ENCODE data around the gene TNRC18. TPM values are rescaled to one million over a fixed set of nuclear protein-coding genes. Genes with fewer than 3 reads are reported as not detected.
"Not testable (repeated sequence)": the region's sequence is repeated elsewhere in the genome, so short reads cannot be mapped to it uniquely, and the experiment has no call there.

The TNRC18 gene
- total RNA-seq, 1 donor from 2014 or later = 197 TPM

DNA sequence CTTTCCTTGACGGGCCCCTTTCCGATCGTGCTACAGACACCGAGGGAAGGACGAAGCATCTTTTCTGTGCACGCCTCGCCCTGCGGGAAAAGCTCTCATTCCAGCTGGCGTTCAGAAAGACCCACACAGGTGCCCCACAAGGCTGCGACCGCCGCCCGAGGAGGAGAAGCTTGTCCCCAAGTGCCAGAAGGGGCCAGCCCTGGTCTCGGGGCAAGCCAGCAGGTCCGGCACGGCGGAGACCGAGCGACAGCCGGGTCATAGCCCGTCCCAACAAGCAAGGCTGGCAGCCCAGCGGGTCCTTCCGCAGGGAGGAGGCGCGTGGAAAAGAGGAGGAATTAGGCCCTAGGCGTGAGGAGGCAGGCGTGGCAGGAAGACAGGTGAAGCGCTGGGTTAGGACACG, 62.7 kb downstream of the TNRC18 start:
- Mint-ChIP-seq H3K4me3 (ENCODE audit: low read depth) (no peak overlapping the region), H3K4me1 (ENCODE audit: low read depth) (no peaks in the 10 kb centered on the region), H3K27ac (peak overlapping the region; percentile 52), H3K27me3 (no peaks in the 10 kb centered on the region), H3K36me3 (ENCODE audit: insufficient read depth) (peaks cover 34% of the 10 kb centered on the region), H3K9me3 (ENCODE audit: low read depth) (no peaks in the 10 kb centered on the region)
- no peak for TF ChIP-seq CTCF (IDR thresholded peaks at IDR 0.05; ENCODE audit: unreplicated experiment)
- no peak for DNase-seq (ENCODE audit: low spot score, unreplicated experiment)

DNA sequence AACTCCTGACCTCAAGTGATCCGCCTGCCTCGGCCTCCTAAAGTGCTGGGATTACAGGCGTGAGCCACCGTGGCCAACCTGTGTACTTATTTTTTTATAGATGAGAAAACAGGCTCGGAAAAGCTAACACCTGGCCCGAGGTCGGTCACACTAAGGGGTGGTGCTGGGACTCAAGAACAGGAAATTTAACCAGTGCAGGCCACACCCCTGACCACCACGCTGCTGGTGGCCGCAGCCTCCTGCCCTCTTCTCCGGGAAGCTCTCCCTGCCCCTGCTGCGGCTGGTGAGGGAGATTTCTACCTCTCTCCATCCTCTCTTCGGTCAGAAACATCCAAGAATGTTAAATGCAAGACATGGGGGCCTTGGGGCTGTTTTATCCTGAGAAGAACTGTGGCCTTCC, 63.2 kb downstream of the TNRC18 start:
- Mint-ChIP-seq H3K9me3 (ENCODE audit: low read depth) (no peaks in the 10 kb centered on the region), H3K4me1 (ENCODE audit: low read depth) (no peaks in the 10 kb centered on the region), H3K27ac (peak overlapping the region; percentile 52), H3K27me3 (no peaks in the 10 kb centered on the region), H3K36me3 (ENCODE audit: insufficient read depth) (peaks cover 35% of the 10 kb centered on the region), H3K4me3 (ENCODE audit: low read depth) (no peak overlapping the region)
- TF ChIP-seq CTCF (IDR thresholded peaks at IDR 0.05; ENCODE audit: unreplicated experiment) = no peak
- DNase-seq (ENCODE audit: low spot score, unreplicated experiment) = no peak

GRCh38 chr7:5360021-5360420, 63.6 kb downstream of the TNRC18 start:
- not testable (repeated sequence) for H3K4me3 Mint-ChIP-seq (ENCODE audit: low read depth); H3K9me3 Mint-ChIP-seq (ENCODE audit: low read depth); H3K27ac Mint-ChIP-seq; DNase-seq (ENCODE audit: low spot score, unreplicated experiment); H3K4me1 Mint-ChIP-seq (ENCODE audit: low read depth); H3K27me3 Mint-ChIP-seq
- H3K36me3 Mint-ChIP-seq (ENCODE audit: insufficient read depth) = peaks cover 35% of the 10 kb centered on the region

DNA sequence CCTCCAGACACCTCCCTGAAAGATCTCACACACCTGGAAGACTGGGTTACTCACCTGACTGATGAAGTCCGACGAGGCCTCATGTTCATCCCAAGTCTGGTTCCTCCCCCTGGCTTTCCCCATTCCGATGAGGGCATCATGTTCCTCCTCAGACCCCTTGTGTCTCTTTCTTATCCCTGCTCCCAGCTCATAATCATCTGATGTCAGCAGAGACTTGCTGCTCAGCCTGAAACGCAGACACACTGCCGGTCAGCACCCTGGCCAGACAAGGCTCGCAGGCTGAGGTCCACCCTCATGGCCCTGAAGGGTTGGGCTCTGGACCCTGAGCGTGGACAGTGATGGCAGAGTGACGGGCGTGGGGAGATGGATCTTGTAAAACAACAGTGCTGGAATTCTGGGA, 64.3 kb downstream of the TNRC18 start:
- Mint-ChIP-seq H3K36me3 (ENCODE audit: insufficient read depth) (peaks cover 40% of the 10 kb centered on the region), H3K4me1 (ENCODE audit: low read depth) (peaks cover 2% of the 10 kb centered on the region), H3K27ac (no peak overlapping the region), H3K27me3 (no peaks in the 10 kb centered on the region), H3K9me3 (ENCODE audit: low read depth) (no peaks in the 10 kb centered on the region), H3K4me3 (ENCODE audit: low read depth) (no peak overlapping the region)
- no peak for DNase-seq (ENCODE audit: low spot score, unreplicated experiment)
- no peak for TF ChIP-seq CTCF (IDR thresholded peaks at IDR 0.05; ENCODE audit: unreplicated experiment)

DNA sequence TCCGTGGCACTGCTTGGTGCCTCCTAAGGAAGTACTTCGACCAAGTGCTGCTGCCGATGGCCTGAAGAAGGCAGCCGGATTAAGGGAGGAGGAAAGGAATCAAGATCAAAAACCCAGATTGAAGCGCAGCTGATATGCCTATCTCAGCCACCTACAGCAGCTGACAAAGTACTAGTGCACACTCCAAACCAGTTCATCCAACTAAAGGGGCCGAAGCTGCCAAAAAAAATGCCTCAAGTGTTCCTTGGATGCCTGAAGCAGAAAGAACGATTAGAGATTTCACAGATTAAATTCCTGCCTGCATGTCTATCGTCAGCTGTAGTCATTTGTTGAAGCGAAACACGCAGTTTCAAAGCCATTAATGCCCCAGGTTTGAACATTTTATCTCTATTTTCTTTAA, 65.7 kb downstream of the TNRC18 start:
- H3K27me3 Mint-ChIP-seq = no peaks in the 10 kb centered on the region
- no peak overlapping the region for H3K4me3 Mint-ChIP-seq (ENCODE audit: low read depth)
- peaks cover 46% of the 10 kb centered on the region for H3K36me3 Mint-ChIP-seq (ENCODE audit: insufficient read depth)
- H3K4me1 Mint-ChIP-seq (ENCODE audit: low read depth) = peaks cover 8% of the 10 kb centered on the region
- no peaks in the 10 kb centered on the region for H3K9me3 Mint-ChIP-seq (ENCODE audit: low read depth)
- no peak for TF ChIP-seq CTCF (IDR thresholded peaks at IDR 0.05; ENCODE audit: unreplicated experiment)
- peak overlapping the region; percentile 53 for H3K27ac Mint-ChIP-seq
- no peak for DNase-seq (ENCODE audit: low spot score, unreplicated experiment)

DNA sequence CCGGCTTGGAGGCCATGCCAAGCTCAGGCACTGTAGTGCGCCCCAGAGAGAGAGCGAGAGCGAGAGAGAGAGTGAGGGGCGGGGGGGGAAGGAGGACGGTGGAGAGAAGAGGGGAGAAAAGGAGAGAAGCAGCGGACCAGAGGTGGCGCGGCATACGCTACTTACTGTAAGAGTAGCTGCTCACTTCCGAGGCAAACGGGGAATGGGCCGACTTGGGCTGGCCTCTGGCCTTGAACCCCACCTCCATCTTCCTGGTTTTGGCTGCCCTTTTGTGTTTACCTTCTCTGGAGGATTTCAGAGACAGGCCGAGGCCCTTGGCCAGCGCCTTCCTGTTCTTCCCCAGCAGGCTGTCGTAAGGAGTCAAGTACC, 66.9 kb downstream of the TNRC18 start:
- no peak for TF ChIP-seq CTCF (IDR thresholded peaks at IDR 0.05; ENCODE audit: unreplicated experiment)
- no peak for DNase-seq (ENCODE audit: low spot score, unreplicated experiment)
- no peaks in the 10 kb centered on the region for H3K27me3 Mint-ChIP-seq
- peaks cover 52% of the 10 kb centered on the region for H3K36me3 Mint-ChIP-seq (ENCODE audit: insufficient read depth)
- H3K4me1 Mint-ChIP-seq (ENCODE audit: low read depth) = peaks cover 11% of the 10 kb centered on the region
- H3K9me3 Mint-ChIP-seq (ENCODE audit: low read depth) = no peaks in the 10 kb centered on the region
- H3K27ac Mint-ChIP-seq = peak overlapping the region; percentile 73
- H3K4me3 Mint-ChIP-seq (ENCODE audit: low read depth) = no peak overlapping the region
